Measurements from ENCODE around the gene SLC27A1.
A peak's percentile ranks its signal among the peaks of the same experiment; 100 is the strongest.
"Not testable (repeated sequence)": the region's sequence is repeated elsewhere in the genome, so short reads cannot be mapped to it uniquely, and the experiment has no call there.

SLC27A1 gene

DNA sequence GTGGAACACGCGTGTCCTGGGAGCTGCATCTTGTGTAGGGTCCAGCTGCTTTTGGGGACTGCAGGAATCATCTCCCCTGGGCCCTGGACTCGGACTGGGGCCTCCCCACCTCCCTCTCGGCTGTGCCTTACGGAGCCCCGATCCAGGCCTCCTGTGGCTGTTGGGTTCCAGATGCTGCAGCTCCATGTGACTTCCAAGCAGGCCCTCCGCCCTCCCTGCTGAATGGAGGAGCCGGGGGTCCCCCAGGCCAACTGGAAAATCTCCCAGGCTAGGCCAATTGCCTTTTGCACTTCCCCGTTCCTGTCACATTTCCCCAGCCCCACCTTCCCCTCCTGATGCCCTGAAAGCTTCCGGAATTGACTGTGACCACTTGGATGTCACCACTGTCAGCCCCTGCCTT, 34.9 kb downstream of the SLC27A1 start:
- TF ChIP-seq, protein P1, sequence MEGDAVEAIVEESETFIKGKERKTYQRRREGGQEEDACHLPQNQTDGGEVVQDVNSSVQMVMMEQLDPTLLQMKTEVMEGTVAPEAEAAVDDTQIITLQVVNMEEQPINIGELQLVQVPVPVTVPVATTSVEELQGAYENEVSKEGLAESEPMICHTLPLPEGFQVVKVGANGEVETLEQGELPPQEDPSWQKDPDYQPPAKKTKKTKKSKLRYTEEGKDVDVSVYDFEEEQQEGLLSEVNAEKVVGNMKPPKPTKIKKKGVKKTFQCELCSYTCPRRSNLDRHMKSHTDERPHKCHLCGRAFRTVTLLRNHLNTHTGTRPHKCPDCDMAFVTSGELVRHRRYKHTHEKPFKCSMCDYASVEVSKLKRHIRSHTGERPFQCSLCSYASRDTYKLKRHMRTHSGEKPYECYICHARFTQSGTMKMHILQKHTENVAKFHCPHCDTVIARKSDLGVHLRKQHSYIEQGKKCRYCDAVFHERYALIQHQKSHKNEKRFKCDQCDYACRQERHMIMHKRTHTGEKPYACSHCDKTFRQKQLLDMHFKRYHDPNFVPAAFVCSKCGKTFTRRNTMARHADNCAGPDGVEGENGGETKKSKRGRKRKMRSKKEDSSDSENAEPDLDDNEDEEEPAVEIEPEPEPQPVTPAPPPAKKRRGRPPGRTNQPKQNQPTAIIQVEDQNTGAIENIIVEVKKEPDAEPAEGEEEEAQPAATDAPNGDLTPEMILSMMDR (IDR thresholded peaks at IDR 0.05; ENCODE audit: insufficient read depth, low read depth, low read length, missing control alignments), result no peak
- no peak overlapping the region for H3K4me3 ChIP-seq (ENCODE audit: low read length)
- no peak for DNase-seq (ENCODE audit: low read depth)

DNA sequence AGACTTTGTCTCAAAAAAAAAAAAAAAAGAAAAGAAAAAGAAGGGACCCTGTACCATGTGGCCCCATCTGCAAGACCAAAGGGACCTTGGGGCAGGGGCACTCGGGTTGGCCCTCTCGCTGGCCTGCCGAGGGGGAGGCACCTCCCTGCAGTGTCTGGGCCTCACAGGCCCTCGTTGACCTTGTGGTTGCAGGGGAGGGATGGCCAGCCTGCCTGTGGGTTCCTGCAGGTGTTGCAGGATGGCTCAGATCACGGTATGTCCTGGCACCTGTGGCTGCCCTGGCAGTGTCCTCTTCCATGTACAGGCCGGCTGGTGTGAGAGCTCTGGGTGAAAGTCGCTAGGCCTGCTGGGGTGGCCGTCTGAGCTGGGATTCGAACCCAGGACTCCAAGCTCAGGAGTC, 36.4 kb downstream of the SLC27A1 start:
- no peak overlapping the region for H3K4me3 ChIP-seq (ENCODE audit: low read length)
- TF ChIP-seq, protein P1 (IDR thresholded peaks at IDR 0.05; ENCODE audit: insufficient read depth, low read depth, low read length, missing control alignments), result no peak
- no peak for DNase-seq (ENCODE audit: low read depth)

DNA sequence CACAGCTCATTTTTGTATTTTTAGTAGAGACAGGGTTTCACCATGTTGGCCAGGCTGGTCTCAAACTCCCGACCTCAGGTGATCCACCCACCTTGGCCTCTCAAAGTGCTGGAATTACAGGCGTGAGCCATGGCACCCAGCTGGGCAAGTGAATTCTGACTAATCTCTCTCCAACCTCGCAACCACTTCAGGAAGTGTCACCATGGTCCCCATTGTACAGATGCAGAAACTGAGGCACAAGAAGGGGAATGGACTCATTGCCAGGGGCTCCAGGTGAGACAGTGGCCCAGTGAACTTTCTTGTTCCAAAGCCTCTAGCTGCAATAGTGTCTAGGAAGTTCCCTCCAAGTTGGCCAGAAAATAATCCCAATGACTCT, 38.2 kb downstream of the SLC27A1 start:
- not testable (repeated sequence) for DNase-seq (ENCODE audit: low read depth)

DNA sequence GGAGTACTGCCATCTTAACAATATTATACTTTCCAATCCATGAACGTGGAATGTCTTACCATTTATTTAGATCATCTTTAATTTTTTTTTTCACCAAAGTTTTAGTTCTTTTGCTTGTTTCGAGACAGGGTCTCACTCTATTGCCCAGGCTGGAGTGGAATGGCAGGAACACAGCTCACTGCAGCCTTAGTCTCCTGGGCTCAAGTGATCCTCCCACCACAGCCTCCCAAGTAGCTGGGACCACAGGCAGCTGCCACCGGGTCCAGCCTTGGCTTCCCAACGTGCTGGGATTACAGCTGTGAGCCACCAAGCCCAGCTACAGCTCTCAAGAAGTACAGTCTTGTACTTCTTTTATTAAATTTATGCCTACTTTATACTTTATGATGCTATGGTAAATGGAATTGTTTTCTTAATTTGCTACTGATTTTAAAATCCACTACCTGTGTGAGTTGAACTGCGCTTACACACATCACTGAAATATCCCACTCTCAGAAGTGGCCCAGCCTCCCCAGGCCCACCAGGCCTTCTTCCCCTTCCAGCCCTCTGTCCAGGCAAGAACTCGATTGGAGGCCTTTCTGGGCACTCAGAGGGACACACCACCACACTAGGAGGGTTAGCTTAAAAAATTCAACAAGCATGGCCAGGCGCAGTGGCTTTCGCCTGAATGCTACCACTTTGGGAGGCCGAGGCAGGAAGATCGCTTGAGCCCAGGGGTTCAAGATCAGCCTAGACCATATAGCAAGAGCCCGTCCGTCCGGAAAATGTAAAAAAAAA, 40.1 kb downstream of the SLC27A1 start:
- TF ChIP-seq, protein P1 (IDR thresholded peaks at IDR 0.05; ENCODE audit: insufficient read depth, low read depth, low read length, missing control alignments), result no peak
- peak overlapping the region; percentile 78 for H3K4me3 ChIP-seq (ENCODE audit: low read length)
- no peak for DNase-seq (ENCODE audit: low read depth)

More for the DNA sequence above, 38.2 kb downstream of the SLC27A1 start:
- not testable (repeated sequence) for H3K4me3 ChIP-seq (ENCODE audit: low read length)

DNA sequence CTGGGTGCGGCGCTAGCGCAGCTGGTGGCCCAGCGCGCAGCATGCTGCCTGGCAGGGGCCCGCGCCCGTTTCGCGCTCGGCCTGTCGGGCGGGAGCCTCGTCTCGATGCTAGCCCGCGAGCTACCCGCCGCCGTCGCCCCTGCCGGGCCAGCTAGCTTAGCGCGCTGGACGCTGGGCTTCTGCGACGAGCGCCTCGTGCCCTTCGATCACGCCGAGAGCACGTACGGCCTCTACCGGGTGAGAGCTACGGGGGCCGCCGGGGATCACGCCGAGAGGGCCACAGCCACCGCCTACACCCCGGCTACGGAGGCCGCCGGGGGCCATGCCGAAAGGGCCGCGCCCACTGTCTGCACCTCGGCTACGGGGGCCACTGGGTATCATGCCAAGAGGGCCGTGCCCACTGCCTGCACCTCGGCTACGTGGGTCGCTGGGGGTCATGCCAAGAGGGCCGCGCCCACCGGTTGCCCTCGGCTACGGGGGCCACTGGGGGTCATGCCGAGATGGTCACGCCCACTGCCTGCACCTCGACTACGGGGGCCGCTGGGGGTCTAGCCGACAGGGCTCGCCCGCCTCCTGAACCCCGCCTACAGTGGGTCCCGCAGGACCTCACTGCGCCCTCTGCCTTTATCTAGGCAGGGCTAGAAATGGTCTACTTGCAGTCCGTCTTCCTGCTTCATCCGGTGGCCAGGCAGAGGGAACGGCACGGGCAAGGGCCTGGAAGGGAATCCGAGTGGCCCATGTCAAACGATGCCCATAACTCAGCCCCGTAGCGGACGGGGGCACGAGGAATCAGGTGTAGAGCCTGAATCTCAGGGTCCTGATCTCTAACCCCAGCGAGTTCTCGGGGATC, 41.6 kb downstream of the SLC27A1 start:
- peak overlapping the region; percentile 78 for H3K4me3 ChIP-seq (ENCODE audit: low read length)
- DNase-seq (ENCODE audit: low read depth), result peak; percentile 77
- TF ChIP-seq, protein P1 (IDR thresholded peaks at IDR 0.05; ENCODE audit: insufficient read depth, low read depth, low read length, missing control alignments), result no peak

DNA sequence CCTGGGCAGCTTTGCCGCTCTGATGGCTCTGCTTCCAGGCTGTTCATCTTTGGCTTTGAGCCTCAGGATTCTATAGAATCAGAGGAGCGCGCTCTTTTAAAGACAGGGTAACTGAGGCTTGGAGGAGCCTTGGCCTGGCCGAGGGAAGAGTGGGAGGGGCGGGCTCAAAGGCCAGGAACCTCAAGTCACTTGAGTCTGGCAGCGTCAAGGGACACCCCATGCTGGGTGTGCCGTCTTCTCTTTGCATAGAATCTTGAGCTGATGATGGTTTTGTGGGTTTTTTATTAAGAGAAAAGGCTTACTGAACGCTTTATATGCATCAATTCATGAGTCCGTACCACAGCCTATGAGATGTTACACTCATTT, 42.2 kb downstream of the SLC27A1 start:
- peak overlapping the region; percentile 78 for H3K4me3 ChIP-seq (ENCODE audit: low read length)
- TF ChIP-seq, protein P1 (IDR thresholded peaks at IDR 0.05; ENCODE audit: insufficient read depth, low read depth, low read length, missing control alignments), result no peak
- no peak for DNase-seq (ENCODE audit: low read depth)

DNA sequence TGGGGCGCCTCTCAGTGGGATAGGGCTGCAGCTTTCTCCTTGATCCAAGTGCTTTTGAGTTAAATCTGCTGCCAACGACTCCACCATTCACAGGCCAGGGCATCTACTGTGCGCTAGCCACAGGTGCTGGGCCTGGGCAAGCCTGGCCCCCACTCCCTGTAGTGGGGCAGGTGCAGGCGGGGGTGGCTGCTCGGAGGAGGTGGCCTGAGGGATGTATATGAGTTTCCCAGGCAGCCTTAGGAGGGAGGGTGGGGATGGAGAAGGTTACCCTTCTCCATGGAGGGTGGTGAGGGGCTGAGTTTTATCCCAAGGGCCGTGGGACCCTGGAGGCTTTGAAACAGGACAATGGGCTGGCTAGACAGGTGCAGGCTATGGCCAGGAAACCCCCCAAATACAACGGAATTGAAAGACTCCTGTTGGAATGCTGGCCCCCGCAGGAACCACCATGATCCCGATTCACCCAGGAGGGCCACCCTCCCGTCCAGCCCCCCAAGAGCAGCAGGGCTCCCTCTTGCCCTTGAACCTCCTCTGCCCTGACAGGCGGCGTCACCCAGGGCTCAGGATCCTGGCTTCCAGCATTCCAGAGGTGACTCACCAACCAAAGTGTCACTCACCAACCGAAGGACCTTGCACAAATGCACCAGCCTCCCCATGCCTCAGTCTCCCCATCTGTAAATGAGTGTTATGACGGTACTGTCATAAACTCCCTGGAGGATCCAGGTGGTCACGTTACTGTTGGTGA, 45.3 kb downstream of the SLC27A1 start:
- DNase-seq (ENCODE audit: low read depth), result no peak
- TF ChIP-seq, protein P1 (IDR thresholded peaks at IDR 0.05; ENCODE audit: insufficient read depth, low read depth, low read length, missing control alignments), result no peak
- no peak overlapping the region for H3K4me3 ChIP-seq (ENCODE audit: low read length)

Measured in epithelial cell of esophagus (primary cell).